Fibroblast of lung (primary cell): ENCODE data around the gene SIX3. TPM values are rescaled to one million over a fixed set of nuclear protein-coding genes. Genes with fewer than 3 reads are reported as not detected.

ENCODE experiments used
- DNase-seq, 2 donors: peaks; one replicate each; pipeline versions ENCODE4 v3.0.0 to v3.0.0-alpha.2; 2010; ENCODE audit warnings: low read depth in 2 of 2
- H2AFZ ChIP-seq: 2 replicates; pipeline ENCODE4 v1.5.1; 2012; ENCODE audit warnings: low read length, control low read depth, inconsistent platforms
- H3K27ac ChIP-seq: 2 replicates; pipeline ENCODE4 v1.5.1; 2011; ENCODE audit warnings: low read length, control low read depth; ENCODE audit not compliant: insufficient read depth
- H3K27me3 ChIP-seq: 2 replicates; pipeline ENCODE4 v1.5.1; 2011; ENCODE audit warnings: mild to moderate bottlenecking, low read length; ENCODE audit not compliant: control insufficient read depth, insufficient read depth
- H3K36me3 ChIP-seq: 2 replicates; pipeline ENCODE4 v1.5.1; 2011; ENCODE audit warnings: low read length; ENCODE audit not compliant: control insufficient read depth, insufficient read depth
- H3K4me1 ChIP-seq: 2 replicates; pipeline ENCODE4 v1.5.1; 2011; ENCODE audit warnings: low read length; ENCODE audit not compliant: control insufficient read depth, insufficient read depth; ENCODE audit errors: extremely low read depth
- H3K4me2 ChIP-seq: 2 replicates; pipeline ENCODE4 v1.5.1; 2011; ENCODE audit warnings: low read length, control low read depth; ENCODE audit not compliant: insufficient read depth; ENCODE audit errors: extremely low read depth
- H3K4me3 ChIP-seq, 4 experiments: fragments of 200-600 bp in 1 of 4; sonication (generic) in 1 of 4; replicated peaks in 1 of 4; 2 replicates each; pipeline ENCODE4 v1.5.1; 2011 to 2016; ENCODE audit warnings: low read length in 4 of 4, low read depth in 3 of 4, mild to moderate bottlenecking in 3 of 4, control low read depth in 2 of 4, inconsistent platforms in 1 of 4, mixed read lengths in 1 of 4; ENCODE audit not compliant: insufficient read depth in 1 of 4; ENCODE audit errors: control extremely low read depth in 1 of 4
- H3K79me2 ChIP-seq: 2 replicates; pipeline ENCODE4 v1.5.1; 2012; ENCODE audit warnings: mild to moderate bottlenecking, low read length, inconsistent platforms; ENCODE audit not compliant: control insufficient read depth, insufficient read depth
- H3K9ac ChIP-seq: 2 replicates; pipeline ENCODE4 v1.5.1; 2011; ENCODE audit warnings: mild to moderate bottlenecking, low read length, control low read depth; ENCODE audit not compliant: insufficient read depth
- H3K9me3 ChIP-seq: 2 replicates; pipeline ENCODE4 v1.5.1; 2012; ENCODE audit warnings: low read depth, low read length; ENCODE audit not compliant: control insufficient read depth, insufficient read depth
- H4K20me1 ChIP-seq: 2 replicates; pipeline ENCODE4 v1.5.1; 2011; ENCODE audit warnings: low read length; ENCODE audit not compliant: control insufficient read depth, insufficient read depth; ENCODE audit errors: extremely low read depth
- EZH2 ChIP-seq: IDR thresholded peaks from 2 replicates; pipeline ENCODE4 v1.5.1; 2012; ENCODE audit warnings: low read length, control low read depth, mild to moderate bottlenecking; ENCODE audit errors: missing control alignments
- polyA plus RNA-seq, 2 donors: library from polyadenylated mRNA; depleted of rRNA in 1 of 2; stranded (reverse) in 1 of 2; unstranded in 1 of 2; fragments of >200 nt; gene quantifications; 2 replicates each; pipeline ENCODE4 v1.2.1, GENCODE V29; 2011 to 2012; ENCODE audit warnings: missing spikeins in 1 of 2
- total RNA-seq: library from RNA; depleted of rRNA; stranded (reverse); fragments of >200 nt; gene quantifications from 2 replicates; pipeline ENCODE4 v1.2.1, GENCODE V29; 2014
- TF ChIP-seq, protein P1 (sequence below), 2 donors: IDR thresholded peaks in 1 of 2; conservative IDR thresholded peaks in 1 of 2; 1 replicate in 1 of 2; 2 replicates in 1 of 2; pipeline ENCODE4 v1.5.1; 2011 to 2012; ENCODE audit warnings: low read length in 2 of 2, control low read depth in 1 of 2, inconsistent platforms in 1 of 2, low read depth in 1 of 2, mild to moderate bottlenecking in 1 of 2

Gene SIX3
- total and polyA plus RNA-seq, 2 donors (not counting 1 experiment from before 2014, with no cell fraction given): not detected

DNA sequence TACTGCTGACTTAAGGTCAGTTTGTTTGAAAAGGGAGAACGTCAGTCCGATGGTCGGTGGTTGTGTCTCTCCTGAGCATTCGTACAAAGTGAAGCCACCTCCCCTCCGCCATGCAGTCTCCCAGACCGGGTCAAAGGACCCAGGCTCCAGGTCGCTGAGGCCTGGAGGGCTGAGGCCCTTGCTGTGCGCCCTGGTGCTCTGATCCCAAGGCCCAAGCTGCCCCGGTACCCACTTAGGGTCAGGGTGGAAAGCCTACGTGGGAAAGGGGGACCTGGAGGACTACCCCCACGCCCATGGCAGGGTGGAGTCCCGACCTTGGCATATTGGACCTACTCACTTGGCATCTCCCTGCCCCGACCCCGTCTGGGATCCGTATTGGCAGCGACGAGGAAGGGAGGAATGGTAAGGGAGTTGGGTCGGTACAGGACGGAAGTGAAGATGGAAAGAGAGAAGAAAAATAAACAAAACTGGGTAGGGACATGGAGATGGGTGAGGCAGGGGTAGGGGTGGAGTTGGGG, 8.0 kb upstream of the SIX3 start:
- Histone ChIP-seq H3K4me2 (no peak overlapping the region), H2AFZ (no peak overlapping the region), H3K9me3 (no peaks in the 10 kb centered on the region), H3K36me3 (no peaks in the 10 kb centered on the region), H4K20me1 (no peaks in the 10 kb centered on the region), H3K4me3 (no peak overlapping the region), H3K9ac (no peak overlapping the region), H3K4me1 (no peaks in the 10 kb centered on the region), H3K27ac (no peak overlapping the region), H3K79me2 (no peaks in the 10 kb centered on the region), H3K27me3 (peaks cover 91% of the 10 kb centered on the region)
- TF ChIP-seq EZH2: peak; percentile 59
- TF ChIP-seq, protein P1, sequence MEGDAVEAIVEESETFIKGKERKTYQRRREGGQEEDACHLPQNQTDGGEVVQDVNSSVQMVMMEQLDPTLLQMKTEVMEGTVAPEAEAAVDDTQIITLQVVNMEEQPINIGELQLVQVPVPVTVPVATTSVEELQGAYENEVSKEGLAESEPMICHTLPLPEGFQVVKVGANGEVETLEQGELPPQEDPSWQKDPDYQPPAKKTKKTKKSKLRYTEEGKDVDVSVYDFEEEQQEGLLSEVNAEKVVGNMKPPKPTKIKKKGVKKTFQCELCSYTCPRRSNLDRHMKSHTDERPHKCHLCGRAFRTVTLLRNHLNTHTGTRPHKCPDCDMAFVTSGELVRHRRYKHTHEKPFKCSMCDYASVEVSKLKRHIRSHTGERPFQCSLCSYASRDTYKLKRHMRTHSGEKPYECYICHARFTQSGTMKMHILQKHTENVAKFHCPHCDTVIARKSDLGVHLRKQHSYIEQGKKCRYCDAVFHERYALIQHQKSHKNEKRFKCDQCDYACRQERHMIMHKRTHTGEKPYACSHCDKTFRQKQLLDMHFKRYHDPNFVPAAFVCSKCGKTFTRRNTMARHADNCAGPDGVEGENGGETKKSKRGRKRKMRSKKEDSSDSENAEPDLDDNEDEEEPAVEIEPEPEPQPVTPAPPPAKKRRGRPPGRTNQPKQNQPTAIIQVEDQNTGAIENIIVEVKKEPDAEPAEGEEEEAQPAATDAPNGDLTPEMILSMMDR (conservative IDR thresholded peaks at IDR 0.05 in 1 of 2, IDR thresholded peaks at IDR 0.05 in 1 of 2; ENCODE audit: low read depth in 1 of 2, low read length in 2 of 2): no peak
- no peak for DNase-seq

DNA sequence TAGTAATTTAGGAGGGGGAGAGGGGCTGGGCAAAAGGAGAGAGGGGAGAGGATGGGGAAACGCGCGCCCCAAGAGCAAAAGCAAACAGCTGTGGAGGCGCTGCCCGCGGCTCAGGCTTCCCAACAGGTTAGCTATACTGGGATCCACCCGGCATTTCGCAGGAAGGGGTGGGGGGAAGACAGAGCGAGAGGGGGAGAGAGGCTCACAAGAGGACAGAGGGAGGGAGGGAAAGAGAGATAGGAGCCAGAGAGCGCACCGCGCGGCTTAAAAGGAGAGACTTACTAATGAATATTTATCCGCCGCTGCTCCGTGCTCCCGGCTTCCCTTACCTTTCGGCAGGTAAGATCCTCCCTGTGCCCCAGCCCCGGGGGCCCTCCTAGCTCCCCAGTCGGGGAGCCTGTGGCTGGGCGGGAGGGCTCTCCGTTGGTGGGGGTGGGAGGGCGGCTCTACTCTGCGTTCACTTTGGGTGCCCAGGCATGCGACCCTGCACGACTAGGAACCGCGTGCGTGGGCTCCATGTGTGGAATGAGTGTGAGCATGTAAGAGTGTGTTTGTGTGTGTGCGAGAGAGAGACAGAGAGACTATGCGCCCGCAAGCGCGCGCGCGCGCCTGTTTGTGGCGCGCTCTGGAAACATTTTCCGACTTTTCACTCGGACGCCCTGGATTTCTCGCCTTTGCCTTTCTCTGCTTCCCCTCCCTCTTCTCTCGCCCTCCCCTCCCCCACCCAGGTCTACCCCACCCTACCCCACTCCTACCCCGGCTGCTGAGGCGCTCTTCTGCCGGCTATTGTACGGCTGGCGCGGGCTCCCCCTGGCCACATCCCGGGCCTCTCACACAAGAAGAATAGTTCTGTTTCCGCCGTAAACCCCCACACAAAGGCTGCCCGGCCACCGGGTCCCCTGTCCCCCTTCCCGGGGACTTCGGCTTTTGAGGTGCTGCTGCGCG, 7.2 kb upstream of the SIX3 start:
- Histone ChIP-seq H3K27ac (no peak overlapping the region), H3K4me2 (no peak overlapping the region), H3K9ac (no peak overlapping the region), H2AFZ (no peak overlapping the region), H4K20me1 (no peaks in the 10 kb centered on the region), H3K4me1 (no peaks in the 10 kb centered on the region), H3K36me3 (no peaks in the 10 kb centered on the region), H3K9me3 (no peaks in the 10 kb centered on the region), H3K27me3 (peaks cover 90% of the 10 kb centered on the region), H3K79me2 (no peaks in the 10 kb centered on the region), H3K4me3 (no peak overlapping the region)
- TF ChIP-seq, protein P1 (conservative IDR thresholded peaks at IDR 0.05 in 1 of 2, IDR thresholded peaks at IDR 0.05 in 1 of 2; ENCODE audit: low read depth in 1 of 2, low read length in 2 of 2): no peak
- TF ChIP-seq EZH2: peak; percentile 64
- no peak for DNase-seq

- TF ChIP-seq, protein P1 (conservative IDR thresholded peaks at IDR 0.05 in 1 of 2, IDR thresholded peaks at IDR 0.05 in 1 of 2; ENCODE audit: low read depth in 1 of 2, low read length in 2 of 2): no peak
- peak; percentile 99 for TF ChIP-seq EZH2
- no peaks in the 10 kb centered on the region for H3K36me3 ChIP-seq
- H3K79me2 ChIP-seq: no peaks in the 10 kb centered on the region
- H3K9me3 ChIP-seq: no peaks in the 10 kb centered on the region
- H3K27me3 ChIP-seq: peaks cover 90% of the 10 kb centered on the region
- H2AFZ ChIP-seq: no peak overlapping the region
- H3K4me3 ChIP-seq: peak overlapping the region in 1 of 4 experiments; percentile 7
- H4K20me1 ChIP-seq: no peaks in the 10 kb centered on the region
- no peak for DNase-seq
- no peak overlapping the region for H3K4me2 ChIP-seq
- no peaks in the 10 kb centered on the region for H3K4me1 ChIP-seq
- H3K9ac ChIP-seq: no peak overlapping the region
- H3K27ac ChIP-seq: no peak overlapping the region
These were observed 6.3 kb upstream of the SIX3 start for GRCh38 chr2:44934983-44935728.
